Endothelial cell of umbilical vein (primary cell): Measurements from ENCODE around the gene BCL2. TPM values are rescaled to one million over a fixed set of nuclear protein-coding genes. Genes with fewer than 3 reads are reported as not detected.

Experiments
- BruUV-seq: library from RNA; stranded (reverse); fragments of 400-500 nt; replicated peaks from 2 replicates; lab custom pipeline; 2021; lab: Mats Ljungman, UMichigan
- CTCF ChIA-PET: fragments of 300-600, 350-600 bp; sonication (Branson Sonifier 250); formaldehyde crosslinking; loops from one replicate; lab custom pipeline; 2021; ENCODE audit warnings: antibody characterized with exemption, inconsistent platforms; lab: Charles Lee
- POLR2A ChIA-PET: fragments of 300-600, 350-600 bp; sonication (Branson Sonifier 250); formaldehyde crosslinking; loops from one replicate; lab custom pipeline; 2021; ENCODE audit warnings: antibody characterized with exemption, inconsistent platforms; lab: Charles Lee
- DNase-seq: peaks from one replicate; pipeline ENCODE4 v3.0.0-alpha.2; 2011; ENCODE audit warnings: low read depth, low spot score
- FAIRE-seq: peaks from 2 replicates; lab custom pipeline; 2011; peaks lifted over from hg19 to GRCh38; lab: Jason Lieb, UNC
- H2AFZ ChIP-seq: 2 replicates; pipeline ENCODE4 v1.6.0; 2012; ENCODE audit warnings: low read depth, low read length, control low read depth, inconsistent platforms
- H3K27ac ChIP-seq: 2 replicates; pipeline ENCODE4 v1.5.1; 2011; ENCODE audit warnings: low read depth, mild to moderate bottlenecking, control low read depth, low read length, moderate library complexity; ENCODE audit not compliant: insufficient read depth
- H3K27me3 ChIP-seq, 2 experiments: 2 replicates each; pipeline versions ENCODE4 v1.6.0 to v1.6.1; 2011; ENCODE audit warnings: low read length in 2 of 2, mixed read lengths in 1 of 2; ENCODE audit not compliant: control insufficient read depth in 2 of 2, insufficient read depth in 2 of 2
- H3K36me3 ChIP-seq, 2 experiments: 2 replicates in 1 of 2; 3 replicates in 1 of 2; pipeline ENCODE4 v1.5.1; 2011; ENCODE audit warnings: low read length in 2 of 2, mild to moderate bottlenecking in 1 of 2, moderate library complexity in 1 of 2; ENCODE audit not compliant: control insufficient read depth in 2 of 2, insufficient read depth in 2 of 2; ENCODE audit errors: extremely low read depth in 1 of 2
- H3K4me1 ChIP-seq: 3 replicates; pipeline ENCODE4 v1.5.1; 2011; ENCODE audit warnings: mild to moderate bottlenecking, low read length; ENCODE audit not compliant: control insufficient read depth, insufficient read depth; ENCODE audit errors: extremely low read depth
- H3K4me2 ChIP-seq: 2 replicates; pipeline ENCODE4 v1.6.1; 2011; ENCODE audit warnings: low read length, control low read depth, mixed read lengths; ENCODE audit not compliant: insufficient read depth
- H3K4me3 ChIP-seq, 3 experiments: fragments of 200-600 bp in 1 of 3; sonication (generic), shearing (Covaris generic) in 1 of 3; replicated peaks in 1 of 3; 2 replicates each; pipeline ENCODE4 v1.5.1; 2011 to 2016; ENCODE audit warnings: control low read depth in 3 of 3, low read length in 3 of 3, mild to moderate bottlenecking in 2 of 3, inconsistent platforms in 1 of 3, low read depth in 1 of 3, moderate library complexity in 1 of 3; ENCODE audit not compliant: insufficient read depth in 1 of 3
- H3K79me2 ChIP-seq: 2 replicates; pipeline ENCODE4 v1.6.0; 2012; ENCODE audit warnings: low read length, inconsistent platforms; ENCODE audit not compliant: control insufficient read depth, insufficient read depth
- H3K9ac ChIP-seq: replicated peaks from 2 replicates; pipeline ENCODE3; 2011; ENCODE audit warnings: low read length, control low read depth; ENCODE audit not compliant: insufficient read depth; ENCODE audit errors: extremely low read depth
- H3K9me1 ChIP-seq: replicated peaks from 3 replicates; pipeline ENCODE4 v1.6.0; 2011; ENCODE audit warnings: mild to moderate bottlenecking, low read length; ENCODE audit not compliant: control insufficient read depth, insufficient read depth; ENCODE audit errors: extremely low read depth
- H3K9me3 ChIP-seq: replicated peaks from 2 replicates; pipeline ENCODE4 v1.5.1; 2012; ENCODE audit warnings: low read length, inconsistent platforms; ENCODE audit not compliant: control insufficient read depth, insufficient read depth
- H4K20me1 ChIP-seq: replicated peaks from 2 replicates; pipeline ENCODE3; 2011; ENCODE audit warnings: mild to moderate bottlenecking, low read length; ENCODE audit not compliant: control insufficient read depth, insufficient read depth; ENCODE audit errors: extremely low read depth
- EZH2 ChIP-seq: IDR thresholded peaks from 2 replicates; pipeline ENCODE4 v1.6.1; 2012; ENCODE audit warnings: borderline replicate concordance, low read depth, mild to moderate bottlenecking, moderate library complexity, low read length, inconsistent platforms; ENCODE audit not compliant: severe bottlenecking
- FOS ChIP-seq: IDR thresholded peaks from 2 replicates; pipeline ENCODE4 v1.6.1; 2011; ENCODE audit warnings: mild to moderate bottlenecking, low read length, moderate library complexity, borderline replicate concordance; ENCODE audit not compliant: insufficient read depth
- GATA2 ChIP-seq: IDR thresholded peaks from 2 replicates; pipeline ENCODE4 v1.7.0; 2011; ENCODE audit warnings: low read depth, mild to moderate bottlenecking, moderate library complexity, mixed read lengths, low read length; ENCODE audit not compliant: insufficient read length, insufficient read depth
- JUN ChIP-seq: IDR thresholded peaks from 2 replicates; pipeline ENCODE4 v1.6.1; 2011; ENCODE audit warnings: borderline replicate concordance, low read depth; ENCODE audit not compliant: insufficient read length, insufficient read depth
- MYC ChIP-seq: IDR thresholded peaks from one replicate; pipeline ENCODE4 v1.6.1; 2011; ENCODE audit warnings: mild to moderate bottlenecking, low read depth, low read length
- POLR2A ChIP-seq: IDR thresholded peaks from 2 replicates; pipeline ENCODE4 v1.6.1; 2012; ENCODE audit warnings: low read depth, mild to moderate bottlenecking, control low read depth, low read length
- POLR2AphosphoS5 ChIP-seq: IDR thresholded peaks from 2 replicates; pipeline ENCODE4 v1.6.1; 2012; ENCODE audit warnings: low read depth, mild to moderate bottlenecking, control low read depth, low read length, moderate library complexity; ENCODE audit not compliant: insufficient read depth
- dilution Hi-C: fragments of 300-500 bp; cut with MboI; formaldehyde crosslinking; loops from one replicate; pipeline ENCODE4 v1.15.0; 2019; ENCODE audit warnings: low sequenced_read_pairs; ENCODE audit not compliant: extremely low pct_ligation_motif_present
- intact Hi-C: fragments of 100-400 bp; cut with micrococcal nuclease; formaldehyde crosslinking; loops from one replicate; pipeline ENCODE4 v1.10.0; 2022
- polyA plus RNA-seq, 4 experiments: library from polyadenylated mRNA; depleted of rRNA in 3 of 4; stranded (reverse) in 3 of 4; unstranded in 1 of 4; fragments of >200 nt; gene quantifications; 2 replicates each; pipeline versions ENCODE4 v1.2.1 to v1.2.3, GENCODE V29; 2011 to 2012; ENCODE audit warnings: missing spikeins in 1 of 4
- total RNA-seq: library from RNA; stranded (reverse); gene quantifications from 2 replicates; pipeline ENCODE4 v1.2.3, GENCODE V29; 2021
- TF ChIP-seq, protein P1 (sequence below), 2 donors: IDR thresholded peaks; 1 replicate in 1 of 2; 2 replicates in 1 of 2; pipeline ENCODE4 v1.5.1; 2011; ENCODE audit warnings: low read length in 2 of 2, mild to moderate bottlenecking in 2 of 2, moderate library complexity in 2 of 2, control low read depth in 1 of 2, inconsistent platforms in 1 of 2, low read depth in 1 of 2; ENCODE audit not compliant: insufficient read depth in 1 of 2; ENCODE audit errors: extremely low read depth in 1 of 2
- TF ChIP-seq, protein P2 (sequence below): IDR thresholded peaks from 2 replicates; pipeline ENCODE4 v1.6.1; 2011; ENCODE audit not compliant: insufficient read depth, insufficient read length

Gene BCL2
- total and polyA plus RNA-seq, 2 donors (not counting 3 experiments of a cell fraction or from before 2014, with no cell fraction given), result 0.35 to 5.0 TPM

DNA sequence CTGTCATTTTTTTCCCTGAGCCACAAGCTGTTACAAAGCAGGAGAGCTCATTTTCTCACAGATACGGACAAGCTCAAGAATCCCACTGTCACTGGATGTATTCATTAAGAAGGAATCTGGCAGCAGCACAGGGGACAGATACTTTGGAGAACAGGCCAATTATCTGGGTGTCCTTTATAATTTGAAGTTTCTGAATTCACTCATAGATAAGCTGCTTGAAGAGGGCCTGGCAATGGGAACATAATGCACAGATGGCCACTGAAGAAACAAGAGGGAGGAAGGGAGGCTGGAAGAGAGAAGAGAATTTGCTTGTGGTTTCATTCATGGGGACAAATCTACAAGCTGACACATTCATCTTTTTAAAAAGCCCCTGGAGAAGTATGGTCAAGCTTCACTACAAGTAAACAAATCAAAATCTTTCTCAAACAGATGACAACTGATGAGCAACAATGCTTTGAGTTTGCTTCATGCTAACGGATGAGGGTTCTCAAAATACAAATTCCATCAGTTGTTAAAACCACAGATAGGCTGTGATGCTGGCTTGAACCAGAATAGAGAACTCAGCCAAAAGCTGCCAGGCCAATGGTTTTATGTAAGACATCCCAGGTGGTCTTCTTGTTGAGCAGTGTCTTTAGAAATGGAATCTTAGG, 11.9 kb downstream of the BCL2 start:
- H3K4me1 ChIP-seq, result no peaks in the 10 kb centered on the region
- H3K9ac ChIP-seq, result no peak overlapping the region
- no peak overlapping the region for H2AFZ ChIP-seq
- H3K9me1 ChIP-seq, result no peaks in the 10 kb centered on the region
- H3K27me3 ChIP-seq, result no peaks in the 10 kb centered on the region
- H3K27ac ChIP-seq, result no peak overlapping the region
- intact Hi-C loops (no loop called here), dilution Hi-C loops (no loop called here)
- no peak overlapping the region for H3K4me3 ChIP-seq
- CTCF ChIA-PET, result interaction anchor here (0.9 to 1.7 kb wide), 4 partner anchors 10 to 35 kb away, joined by 3 to 5 read pairs (median 4); no protein-coding TSS in a partner anchor
- H3K9me3 ChIP-seq, result no peaks in the 10 kb centered on the region
- POLR2A ChIA-PET, result no interaction called here
- BruUV-seq, result no TSS peak
- no peaks in the 10 kb centered on the region for H3K36me3 ChIP-seq
- TF ChIP-seq MYC (no peak), EZH2 (no peak), JUN (no peak), POLR2AphosphoS5 (no peak), GATA2 (no peak), POLR2A (no peak), FOS (no peak)
- TF ChIP-seq, protein P1, sequence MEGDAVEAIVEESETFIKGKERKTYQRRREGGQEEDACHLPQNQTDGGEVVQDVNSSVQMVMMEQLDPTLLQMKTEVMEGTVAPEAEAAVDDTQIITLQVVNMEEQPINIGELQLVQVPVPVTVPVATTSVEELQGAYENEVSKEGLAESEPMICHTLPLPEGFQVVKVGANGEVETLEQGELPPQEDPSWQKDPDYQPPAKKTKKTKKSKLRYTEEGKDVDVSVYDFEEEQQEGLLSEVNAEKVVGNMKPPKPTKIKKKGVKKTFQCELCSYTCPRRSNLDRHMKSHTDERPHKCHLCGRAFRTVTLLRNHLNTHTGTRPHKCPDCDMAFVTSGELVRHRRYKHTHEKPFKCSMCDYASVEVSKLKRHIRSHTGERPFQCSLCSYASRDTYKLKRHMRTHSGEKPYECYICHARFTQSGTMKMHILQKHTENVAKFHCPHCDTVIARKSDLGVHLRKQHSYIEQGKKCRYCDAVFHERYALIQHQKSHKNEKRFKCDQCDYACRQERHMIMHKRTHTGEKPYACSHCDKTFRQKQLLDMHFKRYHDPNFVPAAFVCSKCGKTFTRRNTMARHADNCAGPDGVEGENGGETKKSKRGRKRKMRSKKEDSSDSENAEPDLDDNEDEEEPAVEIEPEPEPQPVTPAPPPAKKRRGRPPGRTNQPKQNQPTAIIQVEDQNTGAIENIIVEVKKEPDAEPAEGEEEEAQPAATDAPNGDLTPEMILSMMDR (IDR thresholded peaks at IDR 0.05; ENCODE audit: extremely low read depth in 1 of 2, insufficient read depth in 1 of 2, low read depth in 1 of 2, low read length in 2 of 2), result no peak
- TF ChIP-seq, protein P2, sequence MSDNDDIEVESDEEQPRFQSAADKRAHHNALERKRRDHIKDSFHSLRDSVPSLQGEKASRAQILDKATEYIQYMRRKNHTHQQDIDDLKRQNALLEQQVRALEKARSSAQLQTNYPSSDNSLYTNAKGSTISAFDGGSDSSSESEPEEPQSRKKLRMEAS, result no peak
- no peaks in the 10 kb centered on the region for H4K20me1 ChIP-seq
- no peaks in the 10 kb centered on the region for H3K79me2 ChIP-seq
- no peak for FAIRE-seq
- no peak overlapping the region for H3K4me2 ChIP-seq
- DNase-seq, result no peak
